Activated B cell treated with CpG ODN at 0.5 μM for 24 hours (primary cell): ENCODE results near the gene KAT6B. TPM values are rescaled to one million over a fixed set of nuclear protein-coding genes. Genes with fewer than 3 reads are reported as not detected.
"Not testable (repeated sequence)": the region's sequence is repeated elsewhere in the genome, so short reads cannot be mapped to it uniquely, and the experiment has no call there.

ENCODE experiments used
- ATAC-seq: fragments of 200-7000 bp; cut with Tn5 transposase; one replicate; pipeline ENCODE4 v1.10.0; 2021; ENCODE audit warnings: low read depth, mild to moderate bottlenecking, moderate library complexity
- CTCF ChIA-PET: fragments of 350-600 bp; sonication (Branson Sonifier 250); formaldehyde crosslinking; loops from one replicate; lab custom pipeline; 2021; ENCODE audit warnings: antibody characterized with exemption; lab: Charles Lee
- POLR2A ChIA-PET: fragments of 350-600 bp; sonication (Branson Sonifier 250); formaldehyde crosslinking; loops from one replicate; lab custom pipeline; 2021; ENCODE audit warnings: antibody characterized with exemption; lab: Charles Lee
- DNase-seq: peaks from one replicate; pipeline ENCODE4 v3.0.0; 2022
- H3K27ac Mint-ChIP-seq: one replicate; pipeline ENCODE4 v1.8.0; 2020; ENCODE audit warnings: mixed read lengths
- H3K27me3 Mint-ChIP-seq: one replicate; pipeline ENCODE4 v1.8.0; 2021; ENCODE audit warnings: mixed read lengths
- H3K36me3 Mint-ChIP-seq: one replicate; pipeline ENCODE4 v1.8.0; 2021; ENCODE audit warnings: low read depth, mixed read lengths
- H3K4me1 Mint-ChIP-seq: one replicate; pipeline ENCODE4 v1.8.0; 2021; ENCODE audit warnings: mixed read lengths
- H3K4me3 Mint-ChIP-seq: one replicate; pipeline ENCODE4 v1.8.0; 2020; ENCODE audit warnings: mild to moderate bottlenecking, mixed read lengths
- H3K9me3 Mint-ChIP-seq: one replicate; pipeline ENCODE4 v1.8.0; 2020; ENCODE audit warnings: mixed read lengths
- CTCF ChIP-seq: fragments of 200-600 bp; IDR thresholded peaks from one replicate; pipeline ENCODE4 v1.8.0; 2022; ENCODE audit warnings: antibody characterized with exemption, mild to moderate bottlenecking
- intact Hi-C: fragments of 100-400 bp; cut with micrococcal nuclease; formaldehyde crosslinking; loops from one replicate; pipeline ENCODE4 v1.15.1; 2024
- total RNA-seq: library from RNA; stranded (reverse); gene quantifications from 2 replicates; pipeline ENCODE4 v1.2.3, GENCODE V29; 2022

The KAT6B gene
- total RNA-seq, 1 donor from 2014 or later = 45.2 TPM

GRCh38 chr10:75049316-75050148 lies 223.1 kb downstream of the KAT6B start:
- no peak for ATAC-seq
- no peaks in the 10 kb centered on the region for H3K36me3 Mint-ChIP-seq
- TF ChIP-seq CTCF = no peak
- intact Hi-C loops = no loop called here
- H3K27me3 Mint-ChIP-seq = no peaks in the 10 kb centered on the region
- no peaks in the 10 kb centered on the region for H3K9me3 Mint-ChIP-seq
- no peak overlapping the region for H3K4me3 Mint-ChIP-seq
- no peak for DNase-seq
- no peak overlapping the region for H3K27ac Mint-ChIP-seq
- H3K4me1 Mint-ChIP-seq = no peaks in the 10 kb centered on the region
- POLR2A ChIA-PET = no interaction called here
- CTCF ChIA-PET = no interaction called here

- CTCF ChIA-PET = no interaction called here
- POLR2A ChIA-PET = no interaction called here
- no peak overlapping the region for H3K4me3 Mint-ChIP-seq
- H3K36me3 Mint-ChIP-seq = no peaks in the 10 kb centered on the region
- no peaks in the 10 kb centered on the region for H3K4me1 Mint-ChIP-seq
- H3K27ac Mint-ChIP-seq = no peak overlapping the region
- TF ChIP-seq CTCF = no peak
- DNase-seq (no peak), ATAC-seq (no peak)
- intact Hi-C loops = no loop called here
- no peaks in the 10 kb centered on the region for H3K27me3 Mint-ChIP-seq
- H3K9me3 Mint-ChIP-seq = no peaks in the 10 kb centered on the region
Measured at GRCh38 chr10:75050149-75050919, 223.9 kb downstream of the KAT6B start.

GRCh38 chr10:75051308-75051707 lies 224.9 kb downstream of the KAT6B start:
- Mint-ChIP-seq H3K9me3 (no peaks in the 10 kb centered on the region), H3K27ac (no peak overlapping the region), H3K4me3 (no peak overlapping the region), H3K36me3 (no peaks in the 10 kb centered on the region), H3K4me1 (no peaks in the 10 kb centered on the region), H3K27me3 (no peaks in the 10 kb centered on the region)
- POLR2A ChIA-PET = no interaction called here
- no peak for TF ChIP-seq CTCF
- intact Hi-C loops = no loop called here
- DNase-seq (no peak), ATAC-seq (no peak)
- CTCF ChIA-PET = no interaction called here

- CTCF ChIA-PET, H3K4me3 Mint-ChIP-seq, DNase-seq, H3K27ac Mint-ChIP-seq, H3K9me3 Mint-ChIP-seq, POLR2A ChIA-PET, H3K4me1 Mint-ChIP-seq, H3K36me3 Mint-ChIP-seq, intact Hi-C loops, H3K27me3 Mint-ChIP-seq, ATAC-seq: not testable (repeated sequence)
Measured at GRCh38 chr10:75055896-75056406, 229.6 kb downstream of the KAT6B start.

GRCh38 chr10:75057680-75058079 lies 231.3 kb downstream of the KAT6B start:
- POLR2A ChIA-PET = interaction anchor here (0.6 kb wide), 1 partner anchor 1071 kb away, joined by 11 read pairs; no protein-coding TSS in a partner anchor
- no peak overlapping the region for H3K4me3 Mint-ChIP-seq
- ATAC-seq = no peak
- DNase-seq = no peak
- CTCF ChIA-PET = no interaction called here
- H3K4me1 Mint-ChIP-seq = no peaks in the 10 kb centered on the region
- no peak overlapping the region for H3K27ac Mint-ChIP-seq
- H3K9me3 Mint-ChIP-seq = no peaks in the 10 kb centered on the region
- H3K27me3 Mint-ChIP-seq = no peaks in the 10 kb centered on the region
- intact Hi-C loops = no loop called here
- no peak for TF ChIP-seq CTCF
- H3K36me3 Mint-ChIP-seq = no peaks in the 10 kb centered on the region
